NCI-H69 (cell line): ENCODE data around the gene ERI3.
A peak's percentile ranks its signal among the peaks of the same experiment; 100 is the strongest.

Experiments used
- DNase-seq: peaks from one replicate; lab custom pipeline; 2025; lab: John Stamatoyannopoulos, UW

The ERI3 gene

DNA sequence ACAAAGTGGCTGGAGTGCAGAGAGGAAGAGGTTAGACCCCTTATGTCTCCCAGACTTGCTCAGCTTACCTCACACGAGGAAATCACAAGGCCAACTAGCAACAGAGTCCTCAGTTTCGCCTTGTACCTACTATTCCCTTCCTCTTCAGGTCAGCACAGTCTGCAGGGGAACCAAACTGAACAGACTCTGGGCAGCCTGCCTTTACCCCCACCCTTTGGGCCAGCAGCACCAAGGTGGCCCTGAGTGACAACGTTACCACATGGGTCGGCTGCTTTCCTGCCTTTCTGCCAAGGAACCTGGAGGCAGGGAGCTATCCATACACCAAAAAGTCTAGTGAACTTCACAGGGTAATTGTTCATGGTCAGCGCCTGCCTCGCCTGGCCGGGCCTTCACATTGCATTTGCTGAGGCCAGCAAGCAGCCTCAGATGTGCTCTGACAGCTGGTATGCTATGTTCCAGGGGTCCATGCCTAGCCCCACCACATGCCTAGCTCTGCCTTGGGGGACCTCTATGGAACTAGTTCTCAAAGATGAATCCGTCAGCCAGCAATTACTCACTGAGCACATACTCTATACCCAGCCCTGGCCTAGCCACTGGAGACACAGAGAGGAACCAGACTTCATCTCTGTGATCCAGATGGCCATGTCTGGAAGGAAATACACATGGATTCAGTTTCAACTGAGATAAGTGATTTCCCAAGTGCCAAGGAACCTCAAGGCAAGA, 72.2 kb downstream of the ERI3 start:
- no peak for DNase-seq

DNA sequence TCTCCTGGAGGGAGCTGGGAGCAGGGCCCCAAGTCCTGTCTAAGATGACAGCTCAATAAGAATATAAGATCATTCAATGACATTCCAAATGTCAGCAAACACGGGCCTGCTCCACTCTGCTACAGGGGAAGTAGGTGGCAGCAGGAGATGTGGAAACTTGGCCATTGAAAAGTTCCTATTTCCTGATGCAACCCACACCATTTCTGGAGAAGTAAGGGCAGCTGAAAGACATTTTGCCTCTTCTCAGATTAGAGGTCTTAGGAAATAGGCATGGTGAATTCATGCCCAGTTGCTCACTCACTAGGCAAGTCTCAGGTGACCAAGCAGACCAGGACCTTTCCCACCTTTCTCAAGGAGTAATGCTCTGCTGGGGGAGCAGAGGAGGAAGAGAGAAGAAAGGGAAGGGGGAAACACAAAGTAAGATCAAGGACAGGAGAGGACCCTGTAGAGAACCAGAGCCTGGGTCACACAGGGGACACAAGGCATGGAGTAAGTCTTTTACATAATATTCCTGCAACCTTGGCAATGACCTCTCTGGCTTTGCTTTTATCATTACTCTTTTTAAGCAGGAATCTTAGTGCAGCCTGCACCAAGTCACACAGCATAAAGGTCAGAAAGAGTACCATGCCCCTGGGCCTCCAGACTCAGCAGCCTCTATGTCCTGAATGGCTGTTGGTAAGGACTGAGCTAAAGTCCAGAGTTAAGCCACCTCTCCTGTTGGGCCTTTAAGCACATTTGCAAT, 72.9 kb downstream of the ERI3 start:
- no peak for DNase-seq

DNA sequence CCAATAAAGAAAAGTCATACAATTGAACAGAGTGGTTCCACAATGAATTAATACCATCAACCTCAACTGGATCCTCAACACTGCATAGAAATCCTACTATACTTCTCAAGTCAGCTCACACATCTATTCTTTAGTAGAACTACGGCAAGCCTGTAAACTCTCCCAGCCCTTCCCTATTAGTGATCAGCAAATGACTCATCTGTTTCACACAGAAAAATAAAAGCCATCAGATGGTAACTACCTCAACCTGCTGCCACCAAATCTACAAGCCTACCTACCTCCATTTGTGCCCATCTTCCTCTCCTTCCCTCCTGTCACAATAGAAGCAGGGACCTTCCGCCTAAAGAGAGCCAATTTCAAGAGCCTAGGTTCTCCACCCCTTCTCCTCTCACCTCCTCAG, 78.2 kb downstream of the ERI3 start:
- no peak for DNase-seq

GRCh38 chr1:44275991-44276405, 79.1 kb downstream of the ERI3 start:
- DNase-seq, result peak; percentile 89

GRCh38 chr1:44275296-44275962, 79.6 kb downstream of the ERI3 start:
- DNase-seq, result no peak

GRCh38 chr1:44273560-44274350, 81.3 kb downstream of the ERI3 start:
- DNase-seq, result no peak

- no peak for DNase-seq
Measured at GRCh38 chr1:44272992-44273391, 82.1 kb downstream of the ERI3 start.

DNA sequence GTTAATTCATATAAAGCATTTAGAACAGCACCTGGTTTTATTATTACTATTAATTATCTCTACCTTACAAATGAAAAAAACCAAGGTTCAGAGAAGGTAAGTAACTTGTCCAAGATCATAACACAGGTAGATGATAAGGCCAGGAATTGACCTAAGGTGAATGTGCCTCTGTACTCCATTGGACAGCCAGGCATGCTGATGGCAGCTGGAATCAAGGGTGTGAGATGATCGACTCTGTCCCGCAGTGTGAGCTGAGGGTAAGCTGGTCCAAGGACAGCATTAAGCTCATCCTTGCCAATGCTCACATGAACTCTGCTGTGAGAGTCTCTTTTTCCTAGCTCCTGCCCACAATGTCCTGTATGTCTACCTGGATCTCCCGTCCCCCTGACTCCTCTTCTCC, 83.4 kb downstream of the ERI3 start:
- DNase-seq, result no peak

DNA sequence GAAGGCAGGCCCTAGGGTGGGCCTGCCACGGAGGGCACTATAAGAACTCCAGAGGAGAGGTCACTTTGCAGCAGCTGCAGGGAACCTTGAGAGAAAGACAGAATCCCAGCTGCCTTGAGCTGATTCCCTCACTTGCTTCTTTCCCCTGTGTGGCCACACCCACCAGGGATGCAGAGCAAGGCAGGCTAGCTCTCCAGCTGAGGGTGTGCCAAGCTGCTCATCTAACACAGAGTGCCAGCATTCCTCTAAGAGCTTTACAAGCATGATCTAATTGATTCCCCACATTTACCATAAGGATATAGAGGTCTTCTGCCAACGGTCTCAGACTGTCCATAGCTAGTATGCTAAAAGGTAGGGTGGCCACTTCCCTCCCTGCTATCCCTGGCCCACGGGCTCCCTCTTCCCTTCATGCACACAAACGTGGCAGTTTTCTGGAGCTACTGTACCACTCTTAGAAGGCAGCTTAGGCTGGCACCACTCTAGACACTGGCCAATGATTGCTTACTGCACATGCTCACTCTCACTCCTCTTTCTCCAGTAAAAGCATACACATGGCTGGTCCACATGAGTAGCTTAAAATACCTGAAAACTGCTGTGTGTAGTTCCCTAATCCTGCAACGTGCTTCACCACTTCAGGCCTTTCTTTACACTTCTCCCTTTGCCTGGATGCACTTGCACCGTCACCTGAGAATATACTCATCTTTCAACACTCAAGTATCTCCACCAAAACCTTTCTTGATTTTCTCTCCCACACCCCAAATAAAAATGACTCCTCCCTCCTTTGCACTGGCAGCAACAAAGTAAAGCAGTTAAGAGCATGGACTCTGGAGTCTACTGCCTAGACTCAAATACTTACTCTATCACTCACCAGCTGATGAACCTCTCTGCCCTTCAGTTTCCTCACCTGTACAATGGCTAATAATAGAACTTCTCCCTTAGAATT, 84.1 kb downstream of the ERI3 start:
- peak; percentile 45 for DNase-seq

- DNase-seq, result no peak
Measured at GRCh38 chr1:44268054-44268453, 87.0 kb downstream of the ERI3 start.

GRCh38 chr1:44267438-44267837, 87.6 kb downstream of the ERI3 start:
- DNase-seq, result peak; percentile 97

- peak; percentile 75 for DNase-seq
Measured at GRCh38 chr1:44266400-44267344, 88.4 kb downstream of the ERI3 start.

- no peak for DNase-seq
Measured at GRCh38 chr1:44265656-44266358, 89.2 kb downstream of the ERI3 start.

- DNase-seq, result no peak
Measured at GRCh38 chr1:44264451-44264771, 90.6 kb downstream of the ERI3 start.

DNA sequence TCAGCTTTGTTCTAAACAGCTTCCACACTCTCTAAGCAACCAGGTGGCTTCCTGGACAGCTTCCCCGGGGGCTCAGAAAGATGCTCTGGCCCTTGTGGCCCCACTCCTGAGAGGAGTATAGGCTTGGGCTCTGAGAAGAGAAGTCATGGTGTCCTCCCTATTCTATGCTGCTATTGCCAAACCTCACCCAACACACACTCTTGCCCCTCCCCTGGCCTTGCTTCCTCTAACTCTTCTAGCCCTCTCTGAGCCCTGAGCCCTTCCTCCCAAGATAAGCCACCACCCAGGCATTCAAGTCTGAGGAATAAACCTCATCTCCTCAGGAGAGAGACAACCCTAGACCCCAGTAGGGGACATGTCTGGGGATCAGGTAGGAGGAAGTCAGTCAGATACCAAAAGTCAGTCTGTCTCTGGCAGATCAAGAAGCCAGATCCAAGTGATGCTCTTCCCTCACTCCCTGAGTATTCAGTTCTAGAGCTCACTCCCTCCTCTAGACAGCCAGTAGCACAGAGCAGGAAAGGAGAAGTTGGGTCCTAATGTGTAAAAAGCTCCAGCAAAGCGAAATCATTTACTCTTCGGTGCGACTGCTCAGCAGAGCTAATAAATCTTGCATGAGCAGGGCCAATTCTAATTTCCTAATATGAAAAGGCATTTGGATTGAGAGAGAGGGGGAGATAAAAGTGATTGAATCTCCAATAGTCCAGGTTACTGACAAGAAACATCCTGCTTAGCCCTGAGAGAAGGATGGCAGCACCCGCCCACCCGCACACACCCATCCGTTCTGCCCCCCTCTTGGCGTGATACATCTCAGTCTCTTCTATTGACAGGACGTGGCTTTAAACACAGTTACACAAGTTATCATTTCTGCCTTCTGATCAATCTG, 91.2 kb downstream of the ERI3 start:
- DNase-seq, result no peak

DNA sequence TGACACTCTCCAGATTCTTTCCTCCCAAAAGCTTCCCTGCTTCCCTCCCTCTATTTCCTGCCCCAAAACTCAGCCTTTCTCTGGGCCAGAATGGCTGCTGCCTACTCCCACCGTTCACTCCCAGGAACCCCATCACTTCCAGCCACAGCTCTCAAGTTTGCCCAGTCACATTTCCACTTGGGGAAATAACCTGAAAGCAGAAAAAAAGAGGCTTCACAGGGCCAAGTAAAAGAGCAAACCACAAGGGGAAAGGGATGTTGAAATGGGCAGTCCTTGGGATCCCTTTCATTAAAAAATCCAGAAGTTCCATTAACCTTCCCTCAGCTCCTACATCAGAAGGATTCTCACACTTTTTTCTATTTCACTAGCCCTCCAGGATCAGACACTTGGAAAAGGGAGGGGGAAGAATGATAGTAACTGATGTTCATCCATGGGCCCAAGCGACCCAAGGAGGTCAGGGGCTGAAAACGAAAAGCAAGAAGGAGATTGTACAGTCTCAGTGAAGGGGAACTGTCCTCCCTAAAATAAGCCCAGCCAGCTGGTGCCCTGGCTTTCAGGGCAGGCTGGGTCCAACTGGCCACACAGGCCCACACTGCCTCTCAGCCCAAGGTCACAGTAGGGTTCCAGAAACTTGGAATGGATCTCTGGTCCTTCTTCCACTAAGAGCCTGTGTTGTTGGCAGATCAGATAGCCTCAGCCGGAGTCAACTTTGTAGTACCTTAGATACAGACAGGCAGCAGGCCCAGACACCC, 92.1 kb downstream of the ERI3 start:
- DNase-seq, result no peak

- no peak for DNase-seq
Measured at GRCh38 chr1:44262414-44262813, 92.6 kb downstream of the ERI3 start.

- no peak for DNase-seq
Measured at GRCh38 chr1:44261962-44262361, 93.1 kb downstream of the ERI3 start.
